ENCODE measurements around the gene BTRC.
"Not testable (repeated sequence)": the region's sequence is repeated elsewhere in the genome, so short reads cannot be mapped to it uniquely, and the experiment has no call there.

BTRC gene

GRCh38 chr10:101346177-101346576 is 7.8 kb upstream of the BTRC start:
- ATAC-seq, result no peak
- TF ChIP-seq PATZ1 (CRISPR knock-in tag; IDR thresholded peaks at IDR 0.05; ENCODE audit: borderline replicate concordance) (no peak), ZNF70 (CRISPR knock-in tag; IDR thresholded peaks at IDR 0.05) (no peak), BACH2 (CRISPR knock-in tag; IDR thresholded peaks at IDR 0.05; ENCODE audit: borderline replicate concordance) (no peak), TCF4 (CRISPR knock-in tag; IDR thresholded peaks at IDR 0.05; ENCODE audit: borderline replicate concordance) (no peak), PPARA (CRISPR knock-in tag; IDR thresholded peaks at IDR 0.05; ENCODE audit: borderline replicate concordance) (no peak)

- no peak for TF ChIP-seq ZFP3 (CRISPR knock-in tag; IDR thresholded peaks at IDR 0.05)
- TF ChIP-seq ISL1 (CRISPR knock-in tag; IDR thresholded peaks at IDR 0.05), result no peak
- TF ChIP-seq TOX (CRISPR knock-in tag; IDR thresholded peaks at IDR 0.05; ENCODE audit: borderline replicate concordance), result no peak
- TF ChIP-seq OSR1 (CRISPR knock-in tag; IDR thresholded peaks at IDR 0.05), result no peak
- TF ChIP-seq ZC3H10 (CRISPR knock-in tag; IDR thresholded peaks at IDR 0.05), result no peak
- no peak for TF ChIP-seq ZFP30 (CRISPR knock-in tag; IDR thresholded peaks at IDR 0.05)
- no peak for TF ChIP-seq PPARA (CRISPR knock-in tag; IDR thresholded peaks at IDR 0.05; ENCODE audit: borderline replicate concordance)
- TF ChIP-seq PATZ1 (CRISPR knock-in tag; IDR thresholded peaks at IDR 0.05; ENCODE audit: borderline replicate concordance), result no peak
- TF ChIP-seq ARNTL (CRISPR knock-in tag; IDR thresholded peaks at IDR 0.05; ENCODE audit: borderline replicate concordance, low read depth), result no peak
- TF ChIP-seq GLIS3 (CRISPR knock-in tag; IDR thresholded peaks at IDR 0.05), result no peak
- TF ChIP-seq TCF4 (CRISPR knock-in tag; IDR thresholded peaks at IDR 0.05; ENCODE audit: borderline replicate concordance), result no peak
- no peak for TF ChIP-seq ZNF8 (CRISPR knock-in tag; IDR thresholded peaks at IDR 0.05)
- TF ChIP-seq TSHZ2 (CRISPR knock-in tag; IDR thresholded peaks at IDR 0.05), result no peak
- no peak for TF ChIP-seq ESRRG (CRISPR knock-in tag; IDR thresholded peaks at IDR 0.05)
- TF ChIP-seq CREB5 (CRISPR knock-in tag; IDR thresholded peaks at IDR 0.05; ENCODE audit: low read depth), result no peak
- no peak for TF ChIP-seq CSRNP3 (CRISPR knock-in tag; IDR thresholded peaks at IDR 0.05)
- ATAC-seq, result no peak
Observed at GRCh38 chr10:101351017-101351416, 2.9 kb upstream of the BTRC start.

- no peak for ATAC-seq
- no peak for TF ChIP-seq ZFP3 (CRISPR knock-in tag; IDR thresholded peaks at IDR 0.05)
- no peak for TF ChIP-seq PPARA (CRISPR knock-in tag; IDR thresholded peaks at IDR 0.05; ENCODE audit: borderline replicate concordance)
Observed at GRCh38 chr10:101351477-101351876, 2.5 kb upstream of the BTRC start.

GRCh38 chr10:101352857-101353256 is 1.1 kb upstream of the BTRC start:
- ATAC-seq, result not testable (repeated sequence)
